Measurements from ENCODE around the gene RFTN2.
"Not testable (repeated sequence)": the region's sequence is repeated elsewhere in the genome, so short reads cannot be mapped to it uniquely, and the experiment has no call there.

RFTN2 gene

GRCh38 chr2:197675246-197675645 is at the start of gene RFTN2:
TSS of gene RFTN2 (minus strand) at chr2:197675587. CDS start at chr2:197675458, 129 bp downstream.
- DNase-seq (ENCODE audit: low read depth): no peak

GRCh38 chr2:197717863-197718262 is 42.5 kb upstream of the RFTN2 start:
- DNase-seq (ENCODE audit: low read depth): no peak

DNA sequence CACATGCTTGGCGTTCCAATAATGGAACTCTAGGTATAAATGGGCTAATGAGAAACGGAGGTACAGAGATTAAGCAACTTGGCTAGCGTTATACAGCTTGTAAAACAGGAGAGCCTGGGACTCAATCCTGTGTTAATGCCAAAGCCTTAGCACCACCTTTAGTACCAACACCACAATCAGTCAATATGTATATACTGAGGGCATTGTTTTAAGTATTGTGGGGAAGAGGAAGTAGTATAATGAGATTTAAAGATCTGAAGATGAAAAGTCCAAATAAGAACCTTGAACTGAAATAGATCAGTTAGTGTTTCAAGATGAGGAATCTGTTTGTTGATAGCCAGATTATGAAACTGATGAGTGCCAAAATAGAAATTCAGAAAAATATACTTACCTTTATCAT is 37.9 kb upstream of the RFTN2 start:
- DNase-seq (ENCODE audit: low read depth): no peak

- no peak for DNase-seq (ENCODE audit: low read depth)
These were observed 36.2 kb upstream of the RFTN2 start for GRCh38 chr2:197711578-197711977.

GRCh38 chr2:197710424-197711042 is 35.1 kb upstream of the RFTN2 start:
- DNase-seq (ENCODE audit: low read depth): no peak

DNA sequence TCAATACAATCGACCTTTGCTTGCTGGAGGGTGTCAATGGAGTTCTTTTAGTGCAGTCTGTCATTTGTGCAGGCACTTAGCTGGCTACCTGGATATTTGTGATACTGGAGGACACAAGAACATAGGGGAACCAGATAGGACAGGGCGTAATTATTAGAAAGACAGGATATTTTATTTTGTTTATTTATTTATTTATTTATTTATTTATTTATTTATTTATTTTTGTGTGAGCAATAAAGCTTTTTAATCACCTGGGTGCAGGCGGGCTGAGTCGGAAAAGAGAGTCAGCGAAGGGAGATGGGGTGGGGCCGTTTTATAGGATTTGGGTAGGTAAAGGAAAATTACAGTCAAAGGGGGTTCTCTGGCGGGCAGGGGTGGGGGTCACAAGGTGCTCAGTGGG is 33.8 kb upstream of the RFTN2 start:
- DNase-seq (ENCODE audit: low read depth): not testable (repeated sequence)

GRCh38 chr2:197708331-197708730 is 32.9 kb upstream of the RFTN2 start:
- no peak for DNase-seq (ENCODE audit: low read depth)

GRCh38 chr2:197707316-197708213 is 32.2 kb upstream of the RFTN2 start:
- peak; percentile 40 for DNase-seq (ENCODE audit: low read depth)

GRCh38 chr2:197706839-197707207 is 31.4 kb upstream of the RFTN2 start:
- no peak for DNase-seq (ENCODE audit: low read depth)

- no peak for DNase-seq (ENCODE audit: low read depth)
These were observed 30.8 kb upstream of the RFTN2 start for GRCh38 chr2:197705912-197706838.

GRCh38 chr2:197705121-197705911 is 29.9 kb upstream of the RFTN2 start, which contains the start of gene MARS2:
TSS of gene MARS2 (plus strand) at chr2:197705369. CDS start at chr2:197705406, 37 bp downstream.
- DNase-seq (ENCODE audit: low read depth): peak; percentile 83

DNA sequence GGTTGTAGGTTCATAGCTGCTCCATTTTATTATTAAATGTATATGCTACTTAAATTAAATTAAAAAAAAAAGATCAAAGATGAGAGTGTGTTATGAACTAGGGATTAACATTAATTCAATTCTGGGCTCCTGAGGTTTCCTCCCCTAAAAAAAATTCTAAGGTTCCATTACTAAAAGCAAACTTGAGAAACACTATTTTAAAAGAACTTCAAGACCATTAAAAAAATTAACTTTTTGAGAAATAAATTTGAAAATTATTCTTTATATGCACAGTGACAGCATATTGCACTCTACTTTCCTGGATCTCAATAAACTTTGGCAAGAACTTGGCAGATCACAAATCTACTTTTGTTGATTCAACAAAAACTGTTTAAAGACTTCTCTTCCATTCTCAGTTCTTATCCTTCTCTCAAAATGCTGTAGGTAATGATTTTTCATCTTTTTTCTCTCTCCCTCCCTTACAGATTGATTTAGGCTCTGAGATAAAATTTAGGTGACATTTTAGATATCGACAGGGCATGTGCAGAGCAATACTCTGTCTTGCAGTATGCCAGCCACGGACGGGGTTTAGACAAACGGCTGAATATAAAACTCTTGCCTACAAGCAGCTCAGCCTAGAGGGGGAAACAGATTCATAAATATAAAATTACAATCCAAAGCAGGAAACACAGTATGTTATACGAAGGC is 29.2 kb upstream of the RFTN2 start:
- DNase-seq (ENCODE audit: low read depth): no peak

DNA sequence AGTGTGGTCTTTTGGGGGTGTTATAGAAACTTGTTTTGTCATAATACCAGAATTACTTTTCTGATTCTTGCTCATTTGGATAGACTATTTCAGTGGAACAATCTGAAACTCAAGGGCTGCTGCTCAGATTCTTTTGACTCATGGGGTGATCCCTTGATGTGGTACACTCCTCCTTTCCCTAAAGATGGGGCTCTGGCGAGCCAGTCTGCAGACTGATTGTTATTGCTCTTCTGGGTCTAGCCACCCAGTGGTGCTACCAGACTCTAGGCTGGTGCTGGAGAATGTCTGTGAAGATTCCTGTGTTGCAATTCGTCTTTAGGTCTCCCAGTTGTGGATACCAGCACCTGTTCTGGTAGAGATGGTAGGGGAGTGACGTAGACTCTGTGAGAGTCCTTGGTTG is 25.6 kb upstream of the RFTN2 start:
- DNase-seq (ENCODE audit: low read depth): no peak

GRCh38 chr2:197699724-197700123 is 24.3 kb upstream of the RFTN2 start:
- not testable (repeated sequence) for DNase-seq (ENCODE audit: low read depth)

DNA sequence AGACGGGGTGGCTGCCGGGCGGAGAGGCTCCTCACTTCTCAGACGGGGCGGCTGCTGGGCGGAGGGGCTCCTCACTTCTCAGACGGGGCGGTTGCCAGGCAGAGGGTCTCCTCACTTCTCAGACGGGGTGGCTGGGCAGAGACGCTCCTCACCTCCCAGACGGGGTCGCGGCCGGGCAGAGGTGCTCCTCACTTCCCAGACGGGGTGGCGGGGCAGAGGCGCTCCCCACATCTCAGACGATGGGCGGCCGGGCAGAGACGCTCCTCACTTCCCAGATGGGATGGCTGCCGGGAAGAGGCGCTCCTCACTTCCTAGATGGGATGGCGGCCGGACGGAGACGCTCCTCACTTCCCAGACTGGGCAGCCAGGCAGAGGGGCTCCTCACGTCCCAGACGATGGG is 21.2 kb upstream of the RFTN2 start:
- not testable (repeated sequence) for DNase-seq (ENCODE audit: low read depth)

DNA sequence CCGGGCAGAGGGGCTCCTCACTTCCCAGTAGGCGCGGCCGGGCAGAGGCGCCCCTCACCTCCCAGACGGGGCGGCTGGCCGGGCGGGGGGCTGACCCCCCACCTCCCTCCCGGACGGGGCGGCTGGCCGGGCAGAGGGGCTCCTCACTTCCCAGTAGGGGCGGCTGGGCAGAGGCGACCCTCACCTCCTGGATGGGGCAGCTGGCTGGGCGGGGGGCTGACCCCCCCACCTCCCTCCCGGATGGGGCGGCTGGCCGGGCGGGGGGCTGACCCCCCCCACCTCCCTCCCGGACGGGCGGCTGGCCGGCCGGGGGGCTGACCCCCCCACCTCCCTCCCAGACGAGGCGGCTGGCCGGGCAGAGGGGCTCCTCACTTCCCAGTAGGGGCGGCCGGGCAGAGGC is 20.6 kb upstream of the RFTN2 start:
- not testable (repeated sequence) for DNase-seq (ENCODE audit: low read depth)

- not testable (repeated sequence) for DNase-seq (ENCODE audit: low read depth)
These were observed 19.8 kb upstream of the RFTN2 start for GRCh38 chr2:197695206-197695605.

GRCh38 chr2:197677483-197677882 is 2.1 kb upstream of the RFTN2 start:
- DNase-seq (ENCODE audit: low read depth): no peak

GRCh38 chr2:197677056-197677455 is 1.7 kb upstream of the RFTN2 start:
- no peak for DNase-seq (ENCODE audit: low read depth)

DNA sequence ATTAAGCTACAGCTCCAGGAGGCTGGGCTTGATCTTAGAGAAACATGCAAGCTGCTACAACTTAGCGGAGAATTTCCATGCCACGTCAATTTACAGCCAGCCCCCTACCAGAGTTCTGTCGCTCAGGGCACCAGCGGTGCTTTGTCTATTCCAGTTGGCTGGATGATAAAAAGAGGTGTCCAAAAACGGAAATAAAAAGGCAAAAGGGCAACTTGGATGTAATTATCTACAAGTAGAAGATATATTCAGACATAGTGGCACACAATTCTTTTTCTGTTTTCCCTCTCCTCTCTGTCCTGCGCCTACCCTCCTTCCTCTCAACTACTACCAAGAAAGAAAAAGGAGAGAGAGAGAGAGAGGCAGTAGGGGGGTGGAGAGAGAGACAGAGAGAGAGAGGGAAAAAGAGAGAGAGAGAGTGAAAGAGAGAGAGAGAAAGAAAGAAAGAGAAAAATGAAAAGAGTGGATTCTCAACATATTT is 363 bp upstream of the RFTN2 start:
- peak; percentile 63 for DNase-seq (ENCODE audit: low read depth)

DNA sequence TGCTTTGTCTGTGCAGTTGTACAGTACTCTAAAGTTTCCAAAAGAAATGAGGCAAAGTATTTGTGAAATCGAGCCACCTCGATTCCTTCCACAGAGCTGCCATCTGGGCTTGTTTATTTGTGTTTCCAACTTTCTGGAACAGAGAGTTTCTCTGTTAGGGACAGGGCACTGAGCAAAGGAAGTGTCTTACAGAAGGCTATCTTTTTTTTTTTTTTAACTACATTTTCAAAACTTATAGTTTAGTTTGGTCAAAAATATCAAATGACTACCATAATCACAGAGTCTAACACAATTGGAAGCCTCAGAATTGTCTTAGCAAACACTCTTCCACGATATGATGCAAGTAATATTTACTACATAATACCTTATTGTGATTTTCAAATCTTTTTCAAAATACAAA is 796 bp downstream of the RFTN2 start:
- no peak for DNase-seq (ENCODE audit: low read depth)
